Activated naive CD4-positive, alpha-beta T cell treated with anti-CD3 and anti-CD28 coated beads, Interleukin-2, amount 50 U/mL, for 72 hours (primary cell): Measurements from ENCODE around the gene DUS3L. TPM values are rescaled to one million over a fixed set of nuclear protein-coding genes. Genes with fewer than 3 reads are reported as not detected.

Experiments used
- ATAC-seq, 2 donors: fragments of 150-1000 bp; cut with Tn5 transposase; 2 replicates each; pipeline ENCODE4 v1.10.0; 2021; ENCODE audit warnings: mild to moderate bottlenecking in 2 of 2, moderate library complexity in 2 of 2
- DNase-seq, 2 donors: peaks; one replicate each; pipeline ENCODE4 v3.0.0; 2021 to 2022; ENCODE audit warnings: low spot score in 2 of 2
- H3K27ac Mint-ChIP-seq, 2 donors: one replicate each; pipeline ENCODE4 v1.8.0; 2022; ENCODE audit warnings: mild to moderate bottlenecking in 2 of 2, mixed read lengths in 2 of 2
- H3K36me3 Mint-ChIP-seq, 2 donors: one replicate each; pipeline ENCODE4 v1.8.0; 2022; ENCODE audit warnings: mixed read lengths in 2 of 2
- H3K9me3 Mint-ChIP-seq, 2 donors: one replicate each; pipeline ENCODE4 v1.8.0; 2022; ENCODE audit warnings: mixed read lengths in 2 of 2
- total RNA-seq, 2 donors: library from RNA; stranded (reverse); gene quantifications; one replicate each; pipeline ENCODE4 v1.2.3, GENCODE V29; 2022

DUS3L gene
- total RNA-seq = 10 to 100 TPM; 47.2 to 56.3 TPM

GRCh38 chr19:5790559-5791520, at the start of gene DUS3L:
Gene DUS3L (minus strand): TSS chr19:5791163. CDS start chr19:5791141, 22 bp downstream.
- H3K36me3 Mint-ChIP-seq = peaks cover 15 to 20% of the 10 kb centered on the region in 2 donors
- H3K27ac Mint-ChIP-seq = peak within 1 kb of the TSS; percentile 97 to 100
- ATAC-seq (peak; percentile 93 to 97), DNase-seq (peak; percentile 93 to 94)
- H3K9me3 Mint-ChIP-seq = no peaks in the 10 kb centered on the region

GRCh38 chr19:5839065-5840017, 48.4 kb upstream of the DUS3L start, which contains the start of gene FUT6:
Gene FUT6 (minus strand): TSS chr19:5839702. CDS start chr19:5832567, 7,135 bp downstream.
- H3K27ac Mint-ChIP-seq = no peak within 1 kb of the TSS

GRCh38 chr19:5838353-5839064, 47.5 kb upstream of the DUS3L start:
- H3K27ac Mint-ChIP-seq = no peak overlapping the region
- H3K9me3 Mint-ChIP-seq = no peaks in the 10 kb centered on the region
- DNase-seq = no peak
- H3K36me3 Mint-ChIP-seq = no peaks in the 10 kb centered on the region
- ATAC-seq = no peak

More at GRCh38 chr19:5839065-5840017, 48.4 kb upstream of the DUS3L start, which contains the start of gene FUT6:
- Mint-ChIP-seq H3K36me3 (no peaks in the 10 kb centered on the region), H3K9me3 (no peaks in the 10 kb centered on the region)
- no peak for DNase-seq
- ATAC-seq = no peak

GRCh38 chr19:5837761-5838352, 46.9 kb upstream of the DUS3L start:
- H3K9me3 Mint-ChIP-seq = no peaks in the 10 kb centered on the region
- DNase-seq (no peak), ATAC-seq (no peak)
- H3K36me3 Mint-ChIP-seq = no peaks in the 10 kb centered on the region
- no peak overlapping the region for H3K27ac Mint-ChIP-seq

GRCh38 chr19:5832527-5833216, 41.7 kb upstream of the DUS3L start:
- ATAC-seq = no peak
- no peak for DNase-seq
- Mint-ChIP-seq H3K9me3 (no peaks in the 10 kb centered on the region), H3K36me3 (peaks cover 0 to 9% of the 10 kb centered on the region in 2 donors), H3K27ac (no peak overlapping the region)

GRCh38 chr19:5832061-5832460, 41.1 kb upstream of the DUS3L start:
- ATAC-seq (no peak), DNase-seq (no peak)
- Mint-ChIP-seq H3K9me3 (no peaks in the 10 kb centered on the region), H3K27ac (no peak overlapping the region), H3K36me3 (peaks cover 0 to 9% of the 10 kb centered on the region in 2 donors)

- H3K9me3 Mint-ChIP-seq = no peaks in the 10 kb centered on the region
- DNase-seq (no peak), ATAC-seq (no peak)
- H3K36me3 Mint-ChIP-seq = peaks cover 0 to 9% of the 10 kb centered on the region in 2 donors
- H3K27ac Mint-ChIP-seq = no peak overlapping the region
Measured at GRCh38 chr19:5831159-5831558, 40.2 kb upstream of the DUS3L start.

GRCh38 chr19:5829567-5830310, 38.8 kb upstream of the DUS3L start:
- Mint-ChIP-seq H3K27ac (peak overlapping the region; percentile 29 to 62), H3K9me3 (no peaks in the 10 kb centered on the region), H3K36me3 (peaks cover 0 to 9% of the 10 kb centered on the region in 2 donors)
- ATAC-seq = no peak
- no peak for DNase-seq

- Mint-ChIP-seq H3K36me3 (peaks cover 0 to 9% of the 10 kb centered on the region in 2 donors), H3K27ac (peak overlapping the region; percentile 97 to 100), H3K9me3 (no peaks in the 10 kb centered on the region)
- ATAC-seq (no peak), DNase-seq (peak; percentile 40 to 66)
Measured at GRCh38 chr19:5828661-5829566, 38.0 kb upstream of the DUS3L start.

GRCh38 chr19:5827891-5828660, 37.1 kb upstream of the DUS3L start:
- DNase-seq (peak; percentile 99 to 100), ATAC-seq (peak; percentile 84)
- no peaks in the 10 kb centered on the region for H3K9me3 Mint-ChIP-seq

GRCh38 chr19:5827342-5827890, 36.5 kb upstream of the DUS3L start:
- Mint-ChIP-seq H3K36me3 (peaks cover 0 to 9% of the 10 kb centered on the region in 2 donors), H3K27ac (peak overlapping the region; percentile 95 to 97), H3K9me3 (no peaks in the 10 kb centered on the region)
- ATAC-seq (no peak), DNase-seq (no peak)

More at GRCh38 chr19:5827891-5828660, 37.1 kb upstream of the DUS3L start:
- peaks cover 0 to 9% of the 10 kb centered on the region in 2 donors for H3K36me3 Mint-ChIP-seq
- H3K27ac Mint-ChIP-seq = peak overlapping the region; percentile 97 to 100

- DNase-seq (no peak), ATAC-seq (no peak)
- H3K27ac Mint-ChIP-seq = peak overlapping the region; percentile 95 to 97
- peaks cover 0 to 9% of the 10 kb centered on the region in 2 donors for H3K36me3 Mint-ChIP-seq
- no peaks in the 10 kb centered on the region for H3K9me3 Mint-ChIP-seq
Measured at GRCh38 chr19:5826531-5827341, 35.8 kb upstream of the DUS3L start.
